A549 (cell line): ENCODE data around the gene CERS3. TPM values are rescaled to one million over a fixed set of nuclear protein-coding genes. Genes with fewer than 3 reads are reported as not detected.

Experiments
- ATAC-seq, 2 experiments: fragments of 200-7000 bp in 1 of 2; fragments of >200 bp in 1 of 2; cut with Nextera tagmentation in 1 of 2; cut with Tn5 transposase in 1 of 2; 3 replicates each; pipeline versions ENCODE4 v1.8.0 to v1.9.1; 2018 to 2020; ENCODE audit warnings: mild to moderate bottlenecking in 1 of 2, moderate library complexity in 1 of 2
- CTCF ChIA-PET: fragments of 300-600 bp; sonication (Branson Sonifier 250); formaldehyde crosslinking; extraction: SDS; loops from one replicate; lab custom pipeline; 2021; ENCODE audit warnings: antibody characterized with exemption, inconsistent platforms; lab: Yijun Ruan, JAX
- POLR2A ChIA-PET: fragments of 350-600 bp; formaldehyde crosslinking; extraction: SDS; loops from one replicate; lab custom pipeline; 2021; ENCODE audit warnings: antibody characterized with exemption, inconsistent platforms; lab: Yijun Ruan, JAX
- DNase-seq, 2 experiments: peaks; one replicate each; pipeline versions ENCODE4 v3.0.0 to v3.0.0-alpha.2; 2011 to 2016; ENCODE audit warnings: low read depth in 1 of 2, low spot score in 1 of 2
- FAIRE-seq: peaks from 2 replicates; lab custom pipeline; 2011; peaks lifted over from hg19 to GRCh38; lab: Jason Lieb, UNC
- H3K27ac ChIP-seq, 2 experiments: fragments of >200 bp; sonication (Bioruptor Twin); formaldehyde crosslinking; 3 replicates each; pipeline ENCODE4 v1.5.1; 2016 to 2017
- H3K4me1 ChIP-seq: fragments of >200 bp; sonication (Bioruptor Twin); formaldehyde crosslinking; 3 replicates; pipeline ENCODE4 v1.6.1; 2016
- H3K4me2 ChIP-seq: fragments of >200 bp; sonication (Bioruptor Twin); formaldehyde crosslinking; 3 replicates; pipeline ENCODE4 v1.6.1; 2016
- H3K4me3 ChIP-seq: fragments of >200 bp; sonication (Bioruptor Twin); formaldehyde crosslinking; 3 replicates; pipeline ENCODE4 v1.5.1; 2016
- H3K9me3 ChIP-seq: fragments of >200 bp; sonication (Bioruptor Twin); formaldehyde crosslinking; 3 replicates; pipeline ENCODE4 v1.6.1; 2016
- BCL3 ChIP-seq: fragments of >200 bp; sonication (Bioruptor Twin); formaldehyde crosslinking; IDR thresholded peaks from 3 replicates; pipeline ENCODE4 v1.6.1; 2016
- CBX8 ChIP-seq: fragments of 200-600 bp; sonication (generic); IDR thresholded peaks from 2 replicates; pipeline ENCODE4 v1.6.1; 2016
- CEBPB ChIP-seq, 2 experiments: fragments of >200 bp in 1 of 2; sonication (Bioruptor Twin) in 1 of 2; formaldehyde crosslinking in 1 of 2; IDR thresholded peaks; 2 replicates each; pipeline ENCODE4 v1.6.1; 2012 to 2016
- CHD2 ChIP-seq: fragments of 150-350 bp; IDR thresholded peaks from 2 replicates; pipeline ENCODE4 v1.6.1; 2014; ENCODE audit warnings: low read length; ENCODE audit not compliant: partially characterized antibody
- E2F6 ChIP-seq: IDR thresholded peaks from 2 replicates; pipeline ENCODE4 v1.6.1; 2012; ENCODE audit warnings: low read depth, borderline replicate concordance
- ELK1 ChIP-seq: fragments of 150-350 bp; IDR thresholded peaks from 2 replicates; pipeline ENCODE4 v1.6.1; 2014; ENCODE audit warnings: low read depth, mild to moderate bottlenecking, low read length
- FOXS1 ChIP-seq: fragments of 250-450 bp; sonication (Bioruptor Pico); IDR thresholded peaks from 2 replicates; pipeline ENCODE4 v1.5.0; 2020; ENCODE audit warnings: mild to moderate bottlenecking, moderate library complexity
- GATA3 ChIP-seq: IDR thresholded peaks from 2 replicates; pipeline ENCODE4 v1.6.1; 2012; ENCODE audit warnings: borderline replicate concordance
- HES2 ChIP-seq: fragments of >200 bp; sonication (Bioruptor Twin); formaldehyde crosslinking; IDR thresholded peaks from 2 replicates; pipeline ENCODE4 v1.6.1; 2016
- HMGXB4 ChIP-seq: fragments of 250-450 bp; sonication (Bioruptor Pico); IDR thresholded peaks from 2 replicates; pipeline ENCODE4 v1.5.0; 2021; ENCODE audit warnings: mild to moderate bottlenecking, moderate library complexity, borderline replicate concordance
- HOXB5 ChIP-seq: fragments of 250-450 bp; sonication (Bioruptor Pico); IDR thresholded peaks from 2 replicates; pipeline ENCODE4 v1.5.0; 2020; ENCODE audit warnings: mild to moderate bottlenecking, moderate library complexity
- JUNB ChIP-seq: fragments of >200 bp; sonication (Bioruptor Twin); formaldehyde crosslinking; IDR thresholded peaks from 2 replicates; pipeline ENCODE4 v1.6.1; 2016
- KDM1A ChIP-seq: fragments of 200-600 bp; sonication (generic); IDR thresholded peaks from 2 replicates; pipeline ENCODE4 v1.6.1; 2016; ENCODE audit warnings: low read depth, mild to moderate bottlenecking
- MYC ChIP-seq: IDR thresholded peaks from 2 replicates; pipeline ENCODE4 v1.6.1; 2012; ENCODE audit warnings: mild to moderate bottlenecking, inconsistent platforms, low read length, improper control_type of control experiment, borderline replicate concordance
- NR3C1 ChIP-seq: fragments of >200 bp; sonication (Bioruptor Twin); formaldehyde crosslinking; IDR thresholded peaks from 3 replicates; pipeline ENCODE4 v1.6.1; 2017
- PHF8 ChIP-seq: fragments of 200-600 bp; sonication (generic); IDR thresholded peaks from 2 replicates; pipeline ENCODE4 v1.6.1; 2016; ENCODE audit warnings: low read depth, mild to moderate bottlenecking, antibody characterized with exemption, moderate library complexity, borderline replicate concordance
- POLR2A ChIP-seq: IDR thresholded peaks from 2 replicates; pipeline ENCODE4 v1.6.1; 2012; ENCODE audit warnings: mild to moderate bottlenecking, low read length
- RAD21 ChIP-seq, 2 experiments: fragments of >200 bp in 1 of 2; sonication (Bioruptor Twin) in 1 of 2; formaldehyde crosslinking in 1 of 2; IDR thresholded peaks in 1 of 2; conservative IDR thresholded peaks in 1 of 2; 2 replicates in 1 of 2; 3 replicates in 1 of 2; pipeline ENCODE4 v1.6.1; 2012 to 2018; ENCODE audit warnings: inconsistent platforms in 1 of 2
- RARB ChIP-seq: fragments of 250-450 bp; sonication (Bioruptor Pico); IDR thresholded peaks from 2 replicates; pipeline ENCODE4 v1.8.0; 2021; ENCODE audit warnings: mild to moderate bottlenecking, moderate library complexity
- REST ChIP-seq: fragments of 200-600 bp; sonication (generic); IDR thresholded peaks from 2 replicates; pipeline ENCODE4 v1.6.1; 2016; ENCODE audit warnings: antibody characterized with exemption, mild to moderate bottlenecking, moderate library complexity
- SMC3 ChIP-seq: fragments of >200 bp; sonication (Bioruptor Twin); formaldehyde crosslinking; IDR thresholded peaks from 3 replicates; pipeline ENCODE4 v1.6.1; 2018; ENCODE audit warnings: inconsistent platforms
- TP53 ChIP-seq: fragments of 250-450 bp; sonication (Bioruptor Pico); IDR thresholded peaks from 2 replicates; pipeline ENCODE4 v1.5.0; 2021; ENCODE audit warnings: mild to moderate bottlenecking, moderate library complexity
- ZC3H11A ChIP-seq: fragments of 450-650 bp; IDR thresholded peaks from 2 replicates; pipeline ENCODE4 v1.6.1; 2014; ENCODE audit warnings: antibody characterized with exemption, mild to moderate bottlenecking
- ZNF302 ChIP-seq: fragments of 250-450 bp; sonication (Bioruptor Pico); IDR thresholded peaks from 2 replicates; pipeline ENCODE4 v1.9.0; 2021; ENCODE audit warnings: inconsistent platforms, mild to moderate bottlenecking, moderate library complexity
- ZSCAN20 ChIP-seq: fragments of 250-450 bp; sonication (Bioruptor Pico); IDR thresholded peaks from 2 replicates; pipeline ENCODE4 v1.8.0; 2022; ENCODE audit warnings: mild to moderate bottlenecking, moderate library complexity
- WGBS: methylation state at CpG from one replicate; pipeline ENCODE4 v1.1.6; 2017; ENCODE audit errors: missing lambda C conversion rate; 5-methylcytosine and 5-hydroxymethylcytosine counted together
- polyA plus RNA-seq, 4 experiments: library from polyadenylated mRNA; depleted of rRNA in 3 of 4; stranded (reverse); fragments of >200 nt; fragmentation: RNase III in 1 of 4; extraction: RNeasy Plus Mini Kit Qiagen cat#74134 plus additional on column Dnase treatment in 1 of 4; gene quantifications; 2 replicates in 3 of 4; 3 replicates in 1 of 4; pipeline ENCODE4 v1.2.3, GENCODE V29; 2011 to 2017

Gene CERS3
- polyA plus RNA-seq, 2 of the 4 experiments (the other 2 are of a cell fraction) = not detected

- no peak for DNase-seq
- ATAC-seq = 0 out of 6 replicates have a peak, but pooled peaks of 1 of the 2 experiments have one; percentile 30
- WGBS = 69% methylated on average over 8 of the region's 8 CpGs
- ChIA-PET CTCF (interaction anchor here (0.9 to 2.1 kb wide), 5 partner anchors 10 to 84 kb away, joined by 3 to 8 read pairs (median 3); no protein-coding TSS in a partner anchor), POLR2A (no interaction called here)
- Histone ChIP-seq H3K4me3 (no peak overlapping the region), H3K9me3 (no peaks in the 10 kb centered on the region), H3K4me1 (no peaks in the 10 kb centered on the region), H3K27ac (no peak overlapping the region), H3K4me2 (no peak overlapping the region)
- no peak for TF ChIP-seq ZNF302
- TF ChIP-seq HOXB5 (CRISPR knock-in tag) = no peak
- no peak for TF ChIP-seq ZC3H11A
- no peak for TF ChIP-seq CEBPB (IDR thresholded peaks at IDR 0.05)
- TF ChIP-seq SMC3 = no peak
- no peak for TF ChIP-seq PHF8
- TF ChIP-seq HES2 = no peak
- no peak for TF ChIP-seq KDM1A
- no peak for FAIRE-seq
Measured at GRCh38 chr15:100434038-100434437, 94.7 kb downstream of the CERS3 start.

- CTCF ChIA-PET = interaction anchor here (0.6 to 1.6 kb wide), 4 partner anchors 10 to 70 kb away, joined by 3 to 4 read pairs (median 3); no protein-coding TSS in a partner anchor
- 72% methylated on average over 2 of the region's 2 CpGs for WGBS
- TF ChIP-seq FOXS1 (CRISPR knock-in tag) = no peak
- no peak for TF ChIP-seq NR3C1
- no peak for TF ChIP-seq HOXB5 (CRISPR knock-in tag)
- TF ChIP-seq POLR2A = no peak
- no peak for TF ChIP-seq E2F6
- TF ChIP-seq BCL3 = no peak
- no peak for TF ChIP-seq RAD21 (conservative IDR thresholded peaks at IDR 0.05 in 1 of 2, IDR thresholded peaks at IDR 0.05 in 1 of 2)
- TF ChIP-seq CBX8 = no peak
- TF ChIP-seq REST = no peak
- no peak for TF ChIP-seq RARB (CRISPR knock-in tag)
- no peak for TF ChIP-seq TP53 (CRISPR knock-in tag)
- no peak for TF ChIP-seq CHD2
- no peak for TF ChIP-seq ELK1
- TF ChIP-seq MYC = no peak
- TF ChIP-seq HES2 = no peak
- TF ChIP-seq HMGXB4 (CRISPR knock-in tag) = no peak
- no peak for TF ChIP-seq SMC3
- no peak for TF ChIP-seq JUNB
- TF ChIP-seq ZSCAN20 (CRISPR knock-in tag) = no peak
- no peak for TF ChIP-seq GATA3
- no peaks in the 10 kb centered on the region for H3K9me3 ChIP-seq
- FAIRE-seq (no peak), ATAC-seq (peak in 1 of 2 experiments; percentile 28; a peak in 2 of 6 replicates), DNase-seq (no peak)
- H3K4me2 ChIP-seq = no peak overlapping the region
- no peak overlapping the region for H3K27ac ChIP-seq
- no peaks in the 10 kb centered on the region for H3K4me1 ChIP-seq
- POLR2A ChIA-PET = no interaction called here
- H3K4me3 ChIP-seq = no peak overlapping the region
Measured at GRCh38 chr15:100433304-100433703, 95.4 kb downstream of the CERS3 start.
